Cerebellar nuclear complex (tissue), 1 donor: ENCODE measurements around the gene SPDYE8.
"Not testable (repeated sequence)": the region's sequence is repeated elsewhere in the genome, so short reads cannot be mapped to it uniquely, and the experiment has no call there.

ENCODE experiments used
- DNase-seq, 2 experiments: peaks; one replicate each; lab custom pipeline; 2025; lab: John Stamatoyannopoulos, UW

The SPDYE8 gene, protein sequence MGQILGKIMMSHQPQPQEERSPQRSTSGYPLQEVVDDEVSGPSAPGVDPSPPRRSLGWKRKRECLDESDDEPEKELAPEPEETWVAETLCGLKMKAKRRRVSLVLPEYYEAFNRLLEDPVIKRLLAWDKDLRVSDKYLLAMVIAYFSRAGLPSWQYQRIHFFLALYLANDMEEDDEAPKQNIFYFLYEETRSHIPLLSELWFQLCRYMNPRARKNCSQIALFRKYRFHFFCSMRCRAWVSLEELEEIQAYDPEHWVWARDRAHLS

DNA sequence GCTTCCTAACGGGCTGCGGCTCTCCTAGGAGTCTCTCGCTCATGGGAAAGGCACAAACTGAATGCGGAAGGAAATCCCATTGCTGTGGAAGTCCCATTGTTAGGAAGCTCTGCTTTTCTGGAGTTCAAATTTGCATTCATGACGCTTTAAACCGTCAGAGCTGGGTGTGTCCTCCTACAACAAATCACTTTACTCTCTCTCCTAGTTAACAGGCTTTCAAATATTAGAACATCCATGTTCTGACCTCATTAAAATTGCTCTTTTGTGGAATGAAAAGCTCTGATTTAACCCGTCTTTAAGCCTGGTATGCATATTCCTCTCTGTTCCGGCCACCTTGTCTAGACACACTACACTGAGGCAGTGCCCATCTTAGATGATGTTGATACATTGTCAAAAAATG is at the start of gene SPDYE8:
Gene SPDYE8 (minus strand): TSS at position 101 of the 400 bp plus-strand sequence. CDS start 1,800 bp downstream, outside the sequence.
- not testable (repeated sequence) for DNase-seq

DNA sequence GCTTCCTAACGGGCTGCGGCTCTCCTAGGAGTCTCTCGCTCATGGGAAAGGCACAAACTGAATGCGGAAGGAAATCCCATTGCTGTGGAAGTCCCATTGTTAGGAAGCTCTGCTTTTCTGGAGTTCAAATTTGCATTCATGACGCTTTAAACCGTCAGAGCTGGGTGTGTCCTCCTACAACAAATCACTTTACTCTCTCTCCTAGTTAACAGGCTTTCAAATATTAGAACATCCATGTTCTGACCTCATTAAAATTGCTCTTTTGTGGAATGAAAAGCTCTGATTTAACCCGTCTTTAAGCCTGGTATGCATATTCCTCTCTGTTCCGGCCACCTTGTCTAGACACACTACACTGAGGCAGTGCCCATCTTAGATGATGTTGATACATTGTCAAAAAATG is 28.2 kb upstream of the SPDYE8 start, which contains the start of gene SPDYE11:
Gene SPDYE11 (minus strand): TSS at position 101 of the 400 bp plus-strand sequence. CDS start 1,800 bp downstream, outside the sequence.
- not testable (repeated sequence) for DNase-seq

DNA sequence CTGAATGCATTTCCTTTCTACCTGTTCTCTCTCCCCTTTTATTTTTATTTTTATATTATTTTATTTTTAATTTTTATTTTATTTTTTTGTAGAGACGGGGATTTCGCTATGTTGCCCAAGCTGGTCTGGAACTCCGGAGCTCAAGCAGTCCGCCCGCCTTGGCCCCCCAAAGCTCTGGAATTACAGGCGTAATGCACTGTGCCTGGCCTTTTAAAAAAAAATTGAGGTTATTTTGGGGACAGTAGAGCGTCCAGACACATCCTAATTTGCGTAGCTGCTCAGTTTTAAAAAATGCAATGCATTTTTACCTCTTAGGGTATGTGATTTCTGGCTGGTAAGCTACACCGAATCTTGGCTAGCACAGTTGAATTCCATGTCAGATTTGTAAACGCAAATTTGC is 23.1 kb downstream of the SPDYE8 start:
- DNase-seq, result not testable (repeated sequence)

DNA sequence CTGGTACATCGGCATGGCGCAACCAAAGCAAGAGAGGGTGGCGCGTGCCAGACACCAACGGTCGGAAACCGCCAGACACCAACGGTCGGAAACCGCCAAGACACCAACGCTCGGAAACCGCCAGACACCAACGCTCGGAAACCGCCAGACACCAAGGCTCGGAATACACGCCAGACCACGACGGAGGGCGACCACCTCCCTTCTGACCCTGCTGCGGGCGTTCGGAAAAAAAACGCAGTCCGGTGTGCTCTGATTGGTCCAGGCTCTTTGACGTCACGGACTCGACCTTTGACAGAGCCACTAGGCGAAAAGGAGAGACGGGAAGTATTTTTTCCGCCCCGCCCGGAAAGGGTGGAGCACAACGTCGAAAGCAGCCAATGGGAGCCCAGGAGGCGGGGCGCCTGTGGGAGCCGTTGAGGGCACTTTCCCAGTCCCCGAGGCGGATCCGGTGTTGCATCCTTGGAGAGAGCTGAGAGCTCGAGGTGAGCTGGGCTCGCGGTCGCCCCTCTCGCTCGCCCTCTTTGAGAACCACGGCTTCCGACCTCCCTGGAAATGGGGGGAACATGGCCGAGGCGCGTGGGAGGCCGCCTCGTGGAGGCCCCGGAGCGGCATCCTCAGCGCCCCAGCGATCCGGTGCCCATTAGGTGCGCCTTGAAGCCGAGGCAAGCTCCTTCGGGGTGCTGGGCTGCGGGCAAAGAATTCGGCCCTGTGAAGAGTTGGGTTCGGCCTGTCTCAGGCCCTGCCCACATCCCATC is 23.7 kb downstream of the SPDYE8 start:
- DNase-seq, result not testable (repeated sequence)

DNA sequence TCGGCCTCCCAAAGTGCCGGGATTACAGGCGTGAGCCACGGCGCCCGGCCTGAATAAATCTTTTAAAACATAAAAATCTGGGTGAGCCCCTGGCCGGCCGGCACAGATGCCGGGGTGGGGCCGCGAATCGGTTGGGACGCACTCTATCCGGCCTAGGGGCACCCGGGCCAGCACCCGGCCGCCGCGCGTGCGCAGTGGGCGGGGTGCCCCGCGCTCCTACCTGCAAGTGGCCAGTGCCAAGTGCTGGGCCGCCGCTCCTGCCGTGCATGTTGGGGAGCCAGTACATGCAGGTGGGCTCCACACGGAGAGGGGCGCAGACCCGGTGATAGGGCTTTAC is 24.2 kb downstream of the SPDYE8 start:
- not testable (repeated sequence) for DNase-seq

DNA sequence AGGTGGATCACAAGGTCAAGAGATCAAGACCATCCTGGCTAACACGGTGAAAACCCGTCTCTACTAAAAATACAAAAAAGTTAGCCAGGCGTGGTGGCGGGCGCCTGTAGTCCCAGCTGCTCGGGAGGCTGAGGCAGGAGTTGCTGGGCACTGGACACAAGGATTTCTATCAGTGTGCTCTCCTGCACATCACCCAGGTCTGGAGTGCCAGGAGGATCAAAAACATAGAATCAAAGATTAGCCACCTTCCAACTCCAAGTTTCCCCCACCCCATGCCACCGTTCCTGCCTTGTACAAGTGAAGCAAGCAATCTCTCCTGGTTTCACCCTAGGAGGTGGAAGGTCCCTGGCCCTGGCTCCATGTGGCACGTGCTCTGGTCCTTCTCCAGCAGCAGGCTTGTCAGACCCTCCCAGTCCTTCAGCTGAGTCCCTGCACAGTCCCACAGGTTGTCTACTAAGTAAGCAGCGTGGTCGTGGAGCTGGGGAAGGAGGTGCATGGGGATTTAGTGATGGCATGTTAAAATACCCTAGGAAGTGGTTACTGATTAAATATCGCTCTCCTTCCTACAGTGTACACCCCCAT is 31.6 kb downstream of the SPDYE8 start:
- not testable (repeated sequence) for DNase-seq

DNA sequence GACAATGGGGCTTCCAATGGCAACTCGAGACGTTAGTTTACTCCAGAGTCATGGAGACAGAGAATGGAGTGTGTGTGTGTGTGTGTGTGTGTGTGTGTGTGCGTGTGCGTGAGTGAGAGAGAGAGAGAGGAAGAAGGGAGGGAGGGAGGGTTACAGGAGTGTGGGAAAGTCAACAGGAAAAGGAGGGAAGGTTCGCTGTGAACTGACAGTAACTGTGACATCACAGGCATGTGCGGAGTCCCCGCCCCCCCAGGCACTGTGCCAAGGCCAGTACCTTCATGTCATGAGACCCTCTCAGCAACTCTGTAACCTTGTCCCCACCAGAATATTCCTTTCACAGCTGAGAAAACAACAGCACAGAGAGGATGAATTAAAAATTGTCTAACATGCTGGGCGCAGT is 32.1 kb downstream of the SPDYE8 start:
- DNase-seq, result not testable (repeated sequence)

DNA sequence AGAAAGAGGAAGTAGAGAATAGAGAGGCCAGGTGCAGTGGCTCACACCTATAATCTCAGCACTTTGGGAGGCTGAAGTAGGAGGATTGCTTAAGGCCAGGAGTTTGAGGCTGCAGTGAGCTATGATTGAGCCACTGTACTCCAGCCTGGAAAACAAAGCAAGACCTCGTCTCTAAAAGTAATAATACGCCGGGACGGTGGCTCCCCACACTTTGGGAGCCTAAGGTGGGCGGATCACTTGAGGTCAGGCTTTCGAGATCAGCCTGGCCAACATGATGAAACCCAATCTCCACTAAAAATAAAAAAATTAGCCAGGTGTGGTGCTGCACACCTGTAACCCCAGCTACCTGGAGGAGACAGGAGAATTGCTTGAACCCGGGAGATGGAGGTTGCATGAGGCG is 34.1 kb downstream of the SPDYE8 start:
- not testable (repeated sequence) for DNase-seq

DNA sequence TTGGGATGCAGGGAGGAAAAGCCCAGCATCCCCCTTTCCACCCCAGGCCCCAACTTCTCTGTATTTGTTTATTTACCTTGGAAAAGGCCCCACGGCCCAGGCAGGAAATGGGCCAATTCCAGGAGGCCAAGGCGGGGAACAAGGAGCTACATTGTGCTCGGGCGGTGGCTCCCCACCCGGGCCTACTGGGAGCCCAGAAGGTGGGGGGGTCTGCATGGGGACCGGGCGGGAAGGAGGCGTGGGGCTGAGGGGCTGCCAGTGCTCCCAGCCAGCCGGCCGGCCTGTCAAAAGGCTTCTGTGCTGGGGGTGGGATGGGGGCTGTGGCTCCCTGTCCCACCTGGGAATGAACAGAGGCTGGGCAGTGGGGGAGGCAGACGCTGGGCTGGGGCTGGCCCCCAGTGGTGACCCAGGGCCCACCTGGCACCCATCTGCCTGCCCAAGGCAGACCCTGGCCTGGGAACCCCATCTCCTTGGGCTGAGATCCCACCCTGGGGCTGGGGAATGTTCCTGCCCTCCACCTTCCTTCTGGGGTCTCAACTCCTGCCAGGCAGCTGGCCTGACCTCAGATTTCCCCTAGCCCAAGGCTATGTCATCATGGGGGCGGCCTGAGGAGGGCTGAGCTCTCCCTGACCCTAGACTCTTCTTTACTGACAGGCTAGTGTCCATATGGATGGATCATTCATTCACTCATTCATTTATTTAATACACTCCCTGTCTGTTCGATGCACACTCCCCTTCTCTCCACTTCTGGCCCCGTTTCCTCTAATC is 39.2 kb downstream of the SPDYE8 start:
- DNase-seq, result not testable (repeated sequence)

DNA sequence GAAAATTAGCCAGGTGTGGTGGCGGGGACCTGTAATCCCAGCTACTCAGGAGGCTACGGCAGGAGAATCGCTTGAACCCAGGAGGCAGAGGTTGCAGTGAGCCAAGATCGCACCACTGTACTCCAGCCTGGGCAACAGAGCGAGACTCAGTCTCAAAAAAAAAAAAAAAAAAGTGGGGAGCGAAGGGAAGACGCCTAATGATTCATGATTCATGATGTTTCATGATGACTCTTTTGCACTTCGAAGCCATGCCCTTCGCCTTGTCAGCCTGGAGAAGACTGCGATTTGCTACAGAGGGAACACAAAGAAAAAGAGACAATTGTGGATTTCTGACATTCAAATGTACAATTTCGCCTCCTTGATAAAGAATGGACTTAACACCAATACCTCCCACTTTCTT is 47.5 kb downstream of the SPDYE8 start:
- DNase-seq, result not testable (repeated sequence)

DNA sequence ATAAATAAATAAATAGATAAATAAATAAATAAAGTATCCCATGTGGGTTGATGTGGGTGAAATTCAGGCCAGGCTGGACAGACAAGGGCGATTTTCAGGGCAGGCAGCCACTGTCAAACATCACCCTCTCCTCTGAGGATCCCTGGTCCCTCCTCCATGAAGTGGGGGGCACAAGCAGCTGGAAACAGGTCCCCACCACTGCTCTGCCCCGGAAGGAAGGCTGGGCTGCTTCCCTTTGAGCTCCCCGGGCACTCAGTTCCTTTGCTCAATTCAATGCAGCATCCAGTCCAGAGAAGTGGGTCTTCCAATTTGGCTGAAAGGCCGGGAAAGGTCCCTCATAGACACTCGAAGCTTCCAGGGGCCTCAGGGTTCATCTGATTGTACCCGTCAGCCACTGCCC is 49.2 kb downstream of the SPDYE8 start:
- not testable (repeated sequence) for DNase-seq

DNA sequence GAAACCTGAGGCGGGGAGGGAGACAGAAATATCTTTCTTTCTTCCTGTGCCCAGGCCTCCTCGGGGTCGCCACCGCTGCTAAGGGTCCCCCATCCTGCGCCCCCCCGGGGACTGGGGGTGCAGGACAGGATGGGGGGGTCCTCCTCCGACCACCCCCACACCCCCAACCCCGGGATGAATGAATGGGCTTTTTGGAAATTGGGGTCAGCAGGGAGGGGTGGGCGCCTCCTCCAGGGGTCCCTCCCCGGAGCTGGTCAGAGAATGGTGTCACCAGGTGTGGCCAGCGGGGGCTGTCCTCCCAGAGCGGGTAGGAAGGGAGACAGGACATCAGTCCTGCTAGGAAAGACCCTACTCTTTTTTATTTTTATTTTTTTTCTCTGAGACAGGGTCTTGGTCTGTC is 53.1 kb downstream of the SPDYE8 start:
- not testable (repeated sequence) for DNase-seq

DNA sequence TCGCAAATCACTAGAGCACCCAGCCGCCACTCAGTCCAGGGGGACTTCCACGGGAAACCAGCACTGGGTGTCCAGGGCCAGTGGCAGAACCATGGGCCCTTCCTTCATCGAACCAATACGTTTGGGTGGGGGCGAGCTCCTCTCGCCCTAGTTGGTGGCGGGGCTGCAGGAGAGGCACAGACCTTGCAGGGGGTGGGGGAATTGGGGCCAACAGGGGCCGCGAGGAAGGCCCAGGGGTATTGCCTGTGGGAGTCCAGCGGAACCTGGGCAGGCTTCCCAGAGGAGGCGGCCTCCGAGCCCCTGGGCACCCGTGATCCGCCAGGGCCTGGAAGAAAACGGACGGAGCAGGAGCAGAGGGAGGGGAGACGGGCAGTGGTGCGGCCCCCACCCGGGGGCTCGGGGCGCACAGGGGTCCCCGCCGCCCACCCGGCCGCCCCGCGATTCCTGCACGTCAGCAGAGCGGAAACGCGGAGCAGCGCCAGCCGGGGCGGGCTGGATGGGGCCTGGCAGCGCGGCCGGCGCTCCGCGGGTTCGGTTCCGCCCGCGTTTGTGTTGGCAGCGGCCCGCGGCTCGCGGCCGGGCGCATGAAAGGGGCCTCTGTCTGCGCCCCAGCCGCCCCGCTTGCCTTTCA is 53.8 kb downstream of the SPDYE8 start:
- not testable (repeated sequence) for DNase-seq

DNA sequence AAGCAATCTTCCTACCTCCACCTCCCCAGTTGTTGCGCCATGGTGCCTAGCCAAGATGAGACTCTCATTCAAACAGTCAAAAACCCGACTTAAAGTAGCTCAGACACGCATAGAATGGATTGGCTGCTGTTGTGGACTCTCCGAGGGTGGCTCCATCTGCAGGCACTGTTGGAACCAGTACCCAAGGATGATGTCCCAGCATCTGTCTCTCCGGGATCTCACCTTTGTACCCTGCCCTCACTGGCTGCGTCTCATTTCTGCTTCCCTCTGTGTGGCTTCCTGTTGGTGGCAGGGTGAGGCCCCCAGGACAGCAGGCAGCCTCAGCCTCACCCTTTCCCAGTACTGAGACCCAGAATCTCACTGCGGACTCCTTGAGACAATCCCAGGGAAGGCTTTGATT is 54.8 kb downstream of the SPDYE8 start:
- DNase-seq, result not testable (repeated sequence)

DNA sequence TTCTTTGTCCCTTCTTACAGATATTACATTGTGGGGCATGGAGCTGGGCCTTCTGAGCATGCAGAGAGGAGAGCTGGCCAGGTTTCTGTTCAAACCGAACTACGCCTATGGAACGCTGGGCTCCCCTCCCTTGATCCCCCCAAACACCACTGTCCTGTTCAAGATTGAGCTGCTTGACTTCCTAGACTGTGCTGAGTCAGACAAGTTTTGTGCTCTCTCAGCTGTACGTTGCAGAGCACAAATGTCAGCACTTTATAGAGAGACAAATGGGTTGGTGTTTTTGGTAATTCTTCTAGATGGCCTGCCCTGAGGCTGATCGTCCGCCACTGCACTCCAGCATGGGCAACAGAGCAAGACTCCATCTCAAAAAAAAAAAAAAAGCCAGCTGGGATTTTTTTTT is 58.1 kb downstream of the SPDYE8 start:
- not testable (repeated sequence) for DNase-seq
